PFSK-1 (cell line): ENCODE data around the gene KIRREL2.

ENCODE experiments used
- POLR2AphosphoS5 ChIP-seq: IDR thresholded peaks from 2 replicates; pipeline ENCODE4 v1.6.1; 2012; ENCODE audit warnings: low read depth, mild to moderate bottlenecking, control low read depth, low read length, moderate library complexity
- REST ChIP-seq, 2 experiments: IDR thresholded peaks; 2 replicates each; pipeline versions ENCODE4 v1.6.1 to v1.8.0; 2011 to 2012; ENCODE audit warnings: low read depth in 2 of 2, low read length in 2 of 2, control low read depth in 1 of 2, inconsistent platforms in 1 of 2, mild to moderate bottlenecking in 1 of 2, moderate library complexity in 1 of 2; ENCODE audit not compliant: insufficient read depth in 1 of 2
- SIN3A ChIP-seq: IDR thresholded peaks from 2 replicates; pipeline ENCODE4 v1.6.1; 2012; ENCODE audit warnings: mild to moderate bottlenecking, low read length, moderate library complexity, borderline replicate concordance; ENCODE audit not compliant: insufficient read depth
- TAF1 ChIP-seq: IDR thresholded peaks from 2 replicates; pipeline ENCODE4 v1.6.1; 2012; ENCODE audit warnings: low read length, control low read depth, borderline replicate concordance; ENCODE audit not compliant: insufficient read depth

DNA sequence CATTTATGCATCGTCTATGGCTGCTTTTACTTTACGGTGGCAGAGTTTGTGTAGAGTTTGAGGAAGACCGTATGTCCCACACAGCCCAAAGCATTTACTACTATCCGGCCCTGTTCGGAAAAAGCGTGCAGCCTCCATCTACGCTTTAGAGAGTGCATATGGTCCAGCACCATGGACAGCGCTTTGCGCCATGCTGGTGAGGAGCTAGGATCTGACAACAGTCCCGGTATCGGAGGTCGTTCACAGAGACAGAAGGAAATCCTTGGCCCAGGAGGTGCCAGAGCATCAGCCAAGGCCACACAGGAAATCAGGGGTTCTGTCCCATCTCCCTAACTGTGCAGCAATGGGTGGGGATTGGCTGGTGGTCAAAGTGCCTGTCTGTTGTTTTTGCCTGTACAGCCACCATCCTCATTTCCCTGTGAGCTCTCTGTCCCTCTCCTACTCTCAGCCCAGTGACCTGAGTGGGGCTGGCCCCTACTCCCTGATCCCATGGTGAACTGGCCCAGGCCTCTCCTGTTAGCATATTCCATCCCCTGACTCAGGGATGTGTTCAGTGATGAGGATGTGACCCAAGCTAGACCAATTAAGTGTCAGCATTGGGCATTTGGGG is 27.9 kb upstream of the KIRREL2 start:
- no peak for TF ChIP-seq POLR2AphosphoS5
- peak; percentile 92; the same call in 1 of the 2 replicates for TF ChIP-seq SIN3A
- peak; percentile 99 to 100 for TF ChIP-seq REST (IDR thresholded peaks at IDR 0.05; ENCODE audit: insufficient read depth in 1 of 2, low read depth in 2 of 2, low read length in 2 of 2)
- no peak for TF ChIP-seq TAF1
